DOHH2 (cell line): ENCODE measurements around the gene SMOC2.

Source experiments
- H3F3A ChIP-seq: fragments of 200-600 bp; sonication (generic), shearing (Covaris generic); 2 replicates; pipeline ENCODE4 v1.6.0; 2016; ENCODE audit warnings: antibody characterized with exemption, mild to moderate bottlenecking; ENCODE audit not compliant: control insufficient read depth, insufficient read depth
- H3K27ac ChIP-seq: fragments of 200-600 bp; sonication (generic); 2 replicates; pipeline ENCODE4 v1.5.1; 2014; ENCODE audit warnings: low read depth, mild to moderate bottlenecking, low read length, moderate library complexity
- H3K27me3 ChIP-seq: fragments of 200-600 bp; sonication (generic); 2 replicates; pipeline ENCODE4 v1.6.1; 2014; ENCODE audit warnings: mild to moderate bottlenecking, low read length, mixed read lengths; ENCODE audit not compliant: control insufficient read depth
- H3K36me3 ChIP-seq: fragments of 200-600 bp; sonication (generic); 2 replicates; pipeline ENCODE4 v1.6.1; 2014; ENCODE audit warnings: mild to moderate bottlenecking, low read length, moderate library complexity, mixed read lengths; ENCODE audit not compliant: control insufficient read depth
- H3K4me1 ChIP-seq: fragments of 200-600 bp; sonication (generic); 2 replicates; pipeline ENCODE4 v1.6.1; 2014; ENCODE audit warnings: mild to moderate bottlenecking, low read length, mixed read lengths; ENCODE audit not compliant: control insufficient read depth
- H3K4me2 ChIP-seq: fragments of 200-600 bp; sonication (generic); 2 replicates; pipeline ENCODE4 v1.6.0; 2014; ENCODE audit warnings: mild to moderate bottlenecking, low read length, moderate library complexity
- H3K4me3 ChIP-seq: fragments of 200-600 bp; sonication (generic); 2 replicates; pipeline ENCODE4 v1.5.1; 2014; ENCODE audit warnings: mild to moderate bottlenecking, low read length, mixed read lengths
- H3K79me2 ChIP-seq: fragments of 200-600 bp; sonication (generic); 2 replicates; pipeline ENCODE4 v1.6.1; 2014; ENCODE audit warnings: mild to moderate bottlenecking, low read length, mixed read lengths; ENCODE audit not compliant: control insufficient read depth
- H3K9me2 ChIP-seq: fragments of 200-600 bp; sonication (generic); replicated peaks from 2 replicates; pipeline ENCODE4 v1.6.1; 2014; ENCODE audit warnings: mild to moderate bottlenecking, low read length, mixed read lengths; ENCODE audit not compliant: control insufficient read depth
- H3K9me3 ChIP-seq: fragments of 200-600 bp; sonication (generic); 2 replicates; pipeline ENCODE4 v1.6.1; 2014; ENCODE audit warnings: antibody characterized with exemption, low read length, mixed read lengths; ENCODE audit not compliant: control insufficient read depth, insufficient read depth
- H4K20me1 ChIP-seq: fragments of 200-600 bp; sonication (generic); 2 replicates; pipeline ENCODE4 v1.6.0; 2014; ENCODE audit warnings: low read depth, mild to moderate bottlenecking, antibody characterized with exemption, low read length, moderate library complexity; ENCODE audit not compliant: control insufficient read depth, insufficient read depth
- EZH2phosphoT487 ChIP-seq: fragments of 200-600 bp; sonication (generic); IDR thresholded peaks from 2 replicates; pipeline ENCODE4 v1.6.1; 2017; ENCODE audit warnings: borderline replicate concordance, mild to moderate bottlenecking, antibody characterized with exemption, low read length, moderate library complexity, mixed read lengths
- TF ChIP-seq, protein P1 (sequence below): fragments of 200-600 bp; sonication (generic); IDR thresholded peaks from one replicate; pipeline ENCODE4 v1.5.1; 2014; ENCODE audit warnings: antibody characterized with exemption, mild to moderate bottlenecking, low read depth, low read length; ENCODE audit not compliant: poor library complexity, severe bottlenecking

Gene SMOC2

DNA sequence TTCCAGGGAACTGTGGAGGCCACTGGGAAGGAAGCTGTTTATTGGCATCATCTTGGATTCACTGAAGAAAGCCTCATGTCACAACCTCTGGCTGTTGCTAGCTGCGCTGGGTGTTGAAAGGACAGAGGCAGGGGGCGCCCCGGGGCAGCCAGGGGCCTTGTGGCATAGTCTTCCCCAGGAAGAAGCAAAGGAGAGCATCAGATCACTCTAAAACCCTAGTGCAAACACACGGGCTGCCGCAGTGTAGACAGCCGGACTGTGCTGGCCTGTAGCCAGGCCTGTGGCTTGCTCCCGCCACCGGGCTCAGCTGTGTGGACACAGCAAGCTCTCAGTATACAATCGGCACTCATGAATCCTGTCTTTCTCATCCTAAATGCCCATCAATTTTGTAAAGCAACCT lies 23.8 kb upstream of the SMOC2 start:
- no peaks in the 10 kb centered on the region for H4K20me1 ChIP-seq
- H3K36me3 ChIP-seq, result no peaks in the 10 kb centered on the region
- no peaks in the 10 kb centered on the region for H3K4me1 ChIP-seq
- H3F3A ChIP-seq, result no peaks in the 10 kb centered on the region
- H3K9me2 ChIP-seq, result no peaks in the 10 kb centered on the region
- TF ChIP-seq EZH2phosphoT487, result no peak
- TF ChIP-seq, protein P1, sequence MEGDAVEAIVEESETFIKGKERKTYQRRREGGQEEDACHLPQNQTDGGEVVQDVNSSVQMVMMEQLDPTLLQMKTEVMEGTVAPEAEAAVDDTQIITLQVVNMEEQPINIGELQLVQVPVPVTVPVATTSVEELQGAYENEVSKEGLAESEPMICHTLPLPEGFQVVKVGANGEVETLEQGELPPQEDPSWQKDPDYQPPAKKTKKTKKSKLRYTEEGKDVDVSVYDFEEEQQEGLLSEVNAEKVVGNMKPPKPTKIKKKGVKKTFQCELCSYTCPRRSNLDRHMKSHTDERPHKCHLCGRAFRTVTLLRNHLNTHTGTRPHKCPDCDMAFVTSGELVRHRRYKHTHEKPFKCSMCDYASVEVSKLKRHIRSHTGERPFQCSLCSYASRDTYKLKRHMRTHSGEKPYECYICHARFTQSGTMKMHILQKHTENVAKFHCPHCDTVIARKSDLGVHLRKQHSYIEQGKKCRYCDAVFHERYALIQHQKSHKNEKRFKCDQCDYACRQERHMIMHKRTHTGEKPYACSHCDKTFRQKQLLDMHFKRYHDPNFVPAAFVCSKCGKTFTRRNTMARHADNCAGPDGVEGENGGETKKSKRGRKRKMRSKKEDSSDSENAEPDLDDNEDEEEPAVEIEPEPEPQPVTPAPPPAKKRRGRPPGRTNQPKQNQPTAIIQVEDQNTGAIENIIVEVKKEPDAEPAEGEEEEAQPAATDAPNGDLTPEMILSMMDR, result no peak
- H3K79me2 ChIP-seq, result no peaks in the 10 kb centered on the region
- no peaks in the 10 kb centered on the region for H3K27me3 ChIP-seq
- no peak overlapping the region for H3K4me3 ChIP-seq
- no peak overlapping the region for H3K27ac ChIP-seq
- no peak overlapping the region for H3K4me2 ChIP-seq
- peaks cover 20% of the 10 kb centered on the region; the same call in 1 of the 2 replicates for H3K9me3 ChIP-seq

DNA sequence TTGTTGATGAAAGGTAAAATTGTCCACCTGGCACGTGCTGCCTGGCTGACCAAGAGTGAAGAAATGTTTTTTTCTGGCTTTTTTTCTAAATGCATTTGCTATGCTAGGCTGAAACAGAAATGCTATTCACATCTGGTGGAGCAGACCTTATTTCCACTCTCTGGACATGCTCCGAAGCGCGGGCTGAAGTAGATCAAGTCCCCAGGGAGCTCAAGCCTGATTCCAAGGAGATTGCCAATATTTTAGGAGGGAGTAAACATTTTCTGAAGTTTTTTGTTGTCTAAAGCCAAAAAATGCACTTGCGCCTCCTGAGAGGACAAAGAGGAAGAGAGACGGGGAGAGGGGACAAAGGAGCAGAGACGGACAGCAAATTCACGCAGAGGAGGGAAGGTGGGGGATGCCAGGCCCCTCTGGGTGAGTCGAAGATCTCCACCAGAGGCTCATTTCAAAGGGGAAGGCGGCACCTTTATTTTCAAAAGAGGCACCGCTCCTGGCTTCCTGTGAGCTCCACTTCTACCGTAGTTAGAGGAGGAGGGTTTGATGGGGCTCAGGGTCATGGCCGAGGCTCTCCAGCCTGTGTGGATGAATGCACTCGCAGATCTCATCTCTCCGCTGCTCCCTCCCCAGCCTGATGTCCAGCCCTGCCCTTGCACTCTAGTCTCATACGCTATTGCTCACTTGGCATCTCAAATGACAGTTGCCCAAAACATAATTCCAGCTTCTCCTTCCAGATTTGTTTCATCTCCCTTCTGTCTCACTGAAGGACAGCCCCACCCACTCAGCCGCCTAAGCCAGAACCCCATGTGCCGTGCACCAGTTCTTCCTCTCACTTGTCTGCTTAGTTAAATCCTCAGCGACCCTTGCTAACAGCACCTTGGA lies 23.1 kb upstream of the SMOC2 start:
- H4K20me1 ChIP-seq, result no peaks in the 10 kb centered on the region
- H3K9me3 ChIP-seq, result peaks cover 15% of the 10 kb centered on the region; the same call in 1 of the 2 replicates
- H3F3A ChIP-seq, result no peaks in the 10 kb centered on the region
- H3K27ac ChIP-seq, result no peak overlapping the region
- H3K79me2 ChIP-seq, result no peaks in the 10 kb centered on the region
- H3K4me1 ChIP-seq, result no peaks in the 10 kb centered on the region
- TF ChIP-seq EZH2phosphoT487, result no peak
- TF ChIP-seq, protein P1, result no peak
- no peaks in the 10 kb centered on the region for H3K27me3 ChIP-seq
- H3K4me2 ChIP-seq, result no peak overlapping the region
- no peaks in the 10 kb centered on the region for H3K9me2 ChIP-seq
- no peaks in the 10 kb centered on the region for H3K36me3 ChIP-seq
- no peak overlapping the region for H3K4me3 ChIP-seq

DNA sequence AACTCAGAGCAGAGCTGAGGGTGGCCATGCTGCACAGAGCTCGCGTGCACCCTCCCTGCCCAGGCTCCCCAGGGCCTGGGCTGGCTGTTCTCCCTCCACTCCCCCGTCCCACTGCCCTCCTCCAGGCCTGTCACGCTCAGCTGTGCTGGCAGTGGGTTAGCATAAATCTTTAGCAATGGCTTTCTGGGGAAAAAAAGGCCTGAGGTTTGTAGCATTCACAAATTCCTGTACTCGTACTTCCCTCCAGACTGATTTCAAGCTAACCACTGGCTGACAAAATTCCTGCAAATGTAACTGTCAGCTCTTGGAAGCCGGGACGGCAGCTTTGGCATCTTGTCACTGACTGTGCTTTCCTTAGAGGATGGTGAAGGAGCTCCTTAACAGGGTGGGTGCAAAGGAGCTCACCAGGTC lies 22.3 kb upstream of the SMOC2 start:
- Histone ChIP-seq H3K27me3 (no peaks in the 10 kb centered on the region), H3K9me3 (peaks cover 15% of the 10 kb centered on the region; the same call in 1 of the 2 replicates), H3F3A (no peaks in the 10 kb centered on the region), H3K4me1 (no peaks in the 10 kb centered on the region), H3K4me2 (no peak overlapping the region), H3K27ac (no peak overlapping the region), H3K9me2 (no peaks in the 10 kb centered on the region), H3K79me2 (no peaks in the 10 kb centered on the region), H3K4me3 (no peak overlapping the region), H3K36me3 (no peaks in the 10 kb centered on the region), H4K20me1 (no peaks in the 10 kb centered on the region)
- TF ChIP-seq, protein P1, result no peak
- TF ChIP-seq EZH2phosphoT487, result no peak
